Neutrophil (primary cell): ENCODE measurements around the gene WDFY4.

Experiments
- H3K27ac ChIP-seq: fragments of 200-600 bp; sonication (generic); 2 replicates; pipeline ENCODE4 v1.5.1; 2016; ENCODE audit warnings: mild to moderate bottlenecking, moderate library complexity
- H3K27me3 ChIP-seq: fragments of 200-600 bp; sonication (generic); 2 replicates; pipeline ENCODE4 v1.6.0; 2016; ENCODE audit warnings: mild to moderate bottlenecking
- H3K36me3 ChIP-seq: fragments of 200-600 bp; sonication (generic); 2 replicates; pipeline ENCODE4 v1.5.1; 2017
- H3K4me1 ChIP-seq, 2 experiments: fragments of 200-600 bp in 1 of 2; sonication (generic) in 1 of 2; 1 replicate in 1 of 2; 2 replicates in 1 of 2; pipeline versions ENCODE4 v1.5.1 to v1.6.1; 2013 to 2016; ENCODE audit warnings: low read depth in 1 of 2, low read length in 1 of 2, mild to moderate bottlenecking in 1 of 2, moderate library complexity in 1 of 2; ENCODE audit not compliant: control insufficient read depth in 1 of 2, insufficient read depth in 1 of 2
- H3K4me3 ChIP-seq, 2 experiments: fragments of 200-600 bp in 1 of 2; sonication (generic) in 1 of 2; 1 replicate in 1 of 2; 2 replicates in 1 of 2; pipeline ENCODE4 v1.5.1; 2013 to 2016; ENCODE audit warnings: low read depth in 1 of 2, low read length in 1 of 2, mild to moderate bottlenecking in 1 of 2, moderate library complexity in 1 of 2
- H3K9me3 ChIP-seq: fragments of 200-600 bp; sonication (generic); 2 replicates; pipeline ENCODE4 v1.5.1; 2016
- TF ChIP-seq, protein P1 (sequence below): fragments of 200-600 bp; sonication (generic); IDR thresholded peaks from 2 replicates; pipeline ENCODE4 v1.5.1; 2016; ENCODE audit warnings: antibody characterized with exemption

WDFY4 gene

DNA sequence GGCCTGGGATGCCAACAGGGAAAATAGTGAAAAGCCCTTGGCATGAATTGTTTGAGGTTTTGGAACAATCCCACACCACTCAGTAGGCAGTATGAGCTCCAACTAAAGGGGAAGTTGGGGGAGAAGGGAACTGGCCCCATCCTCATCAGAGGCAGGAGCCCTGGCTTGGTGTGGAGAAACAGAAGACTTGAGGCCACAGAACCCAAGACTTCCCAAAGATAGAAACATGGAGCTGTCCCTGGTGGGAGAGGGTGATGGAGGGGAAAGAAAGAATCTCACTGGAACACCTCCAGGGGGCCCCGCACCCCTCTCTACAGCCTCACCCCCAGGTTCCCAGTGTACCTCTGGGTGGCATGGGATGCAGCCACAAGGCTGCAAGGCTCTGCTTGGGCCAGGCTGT lies 345.0 kb downstream of the WDFY4 start:
- TF ChIP-seq, protein P1, sequence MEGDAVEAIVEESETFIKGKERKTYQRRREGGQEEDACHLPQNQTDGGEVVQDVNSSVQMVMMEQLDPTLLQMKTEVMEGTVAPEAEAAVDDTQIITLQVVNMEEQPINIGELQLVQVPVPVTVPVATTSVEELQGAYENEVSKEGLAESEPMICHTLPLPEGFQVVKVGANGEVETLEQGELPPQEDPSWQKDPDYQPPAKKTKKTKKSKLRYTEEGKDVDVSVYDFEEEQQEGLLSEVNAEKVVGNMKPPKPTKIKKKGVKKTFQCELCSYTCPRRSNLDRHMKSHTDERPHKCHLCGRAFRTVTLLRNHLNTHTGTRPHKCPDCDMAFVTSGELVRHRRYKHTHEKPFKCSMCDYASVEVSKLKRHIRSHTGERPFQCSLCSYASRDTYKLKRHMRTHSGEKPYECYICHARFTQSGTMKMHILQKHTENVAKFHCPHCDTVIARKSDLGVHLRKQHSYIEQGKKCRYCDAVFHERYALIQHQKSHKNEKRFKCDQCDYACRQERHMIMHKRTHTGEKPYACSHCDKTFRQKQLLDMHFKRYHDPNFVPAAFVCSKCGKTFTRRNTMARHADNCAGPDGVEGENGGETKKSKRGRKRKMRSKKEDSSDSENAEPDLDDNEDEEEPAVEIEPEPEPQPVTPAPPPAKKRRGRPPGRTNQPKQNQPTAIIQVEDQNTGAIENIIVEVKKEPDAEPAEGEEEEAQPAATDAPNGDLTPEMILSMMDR: no peak
- Histone ChIP-seq H3K4me3 (no peak overlapping the region), H3K27ac (no peak overlapping the region), H3K9me3 (no peaks in the 10 kb centered on the region), H3K4me1 (peaks cover 12% of the 10 kb centered on the region in 2 experiments), H3K27me3 (no peaks in the 10 kb centered on the region), H3K36me3 (no peaks in the 10 kb centered on the region)
